HL-60 (cell line): ENCODE data around the gene INTS1.

Experiments used
- DNase-seq, 2 experiments: peaks; one replicate each; pipeline ENCODE4 v3.0.0-alpha.2; 2010 to 2020; ENCODE audit warnings: low read depth in 1 of 2, low spot score in 1 of 2
- H3K27ac ChIP-seq: fragments of 250-450 bp; sonication (Bioruptor Pico); replicated peaks from 2 replicates; pipeline ENCODE4 v1.5.1; 2020; ENCODE audit warnings: mild to moderate bottlenecking, moderate library complexity
- H3K27me3 ChIP-seq: fragments of 250-450 bp; sonication (Bioruptor Pico); 2 replicates; pipeline ENCODE4 v1.5.1; 2021; ENCODE audit warnings: mild to moderate bottlenecking, moderate library complexity; ENCODE audit not compliant: insufficient read depth, poor library complexity, severe bottlenecking
- H3K4me3 ChIP-seq: replicated peaks from 2 replicates; pipeline ENCODE4 v1.5.1; 2011; ENCODE audit warnings: mild to moderate bottlenecking, control low read depth, low read length; ENCODE audit not compliant: insufficient read depth
- GABPA ChIP-seq: IDR thresholded peaks from 2 replicates; pipeline ENCODE4 v1.6.1; 2012; ENCODE audit warnings: low read depth
- POLR2AphosphoS5 ChIP-seq: IDR thresholded peaks from 2 replicates; pipeline ENCODE4 v1.6.1; 2012; ENCODE audit warnings: low read depth
- SPI1 ChIP-seq: IDR thresholded peaks from 2 replicates; pipeline ENCODE4 v1.6.1; 2012; ENCODE audit warnings: low read depth, mild to moderate bottlenecking, borderline replicate concordance
- TF ChIP-seq, protein P1 (sequence below): IDR thresholded peaks from one replicate; pipeline ENCODE4 v1.5.1; 2011; ENCODE audit warnings: low read length, control low read depth, inconsistent platforms; ENCODE audit not compliant: insufficient read depth
- TF ChIP-seq, protein P2 (sequence below): IDR thresholded peaks from 2 replicates; pipeline ENCODE4 v1.6.1; 2012; ENCODE audit warnings: low read depth; ENCODE audit not compliant: insufficient replicate concordance

INTS1 gene

DNA sequence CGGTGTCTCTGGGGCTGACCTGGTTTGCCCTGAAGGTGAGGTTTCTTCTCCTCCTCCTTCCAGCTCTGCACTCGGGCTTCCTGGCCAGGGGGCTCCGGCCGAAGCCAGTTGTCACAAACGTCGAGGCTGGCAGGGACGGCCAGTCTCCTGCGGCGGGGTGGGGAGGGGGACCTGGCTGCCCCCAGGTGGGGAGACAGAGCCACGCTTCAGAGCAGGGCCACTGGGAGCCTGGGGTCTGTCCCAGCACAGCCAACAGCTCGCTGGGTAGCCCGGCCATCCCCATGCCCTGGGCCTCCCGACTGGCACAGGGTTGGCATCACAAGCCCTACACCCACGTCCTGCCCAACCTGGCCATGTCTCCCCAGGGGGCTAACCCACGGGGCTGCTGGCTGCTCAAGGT, 65.4 kb downstream of the INTS1 start:
- TF ChIP-seq POLR2AphosphoS5 = no peak
- TF ChIP-seq, protein P1, sequence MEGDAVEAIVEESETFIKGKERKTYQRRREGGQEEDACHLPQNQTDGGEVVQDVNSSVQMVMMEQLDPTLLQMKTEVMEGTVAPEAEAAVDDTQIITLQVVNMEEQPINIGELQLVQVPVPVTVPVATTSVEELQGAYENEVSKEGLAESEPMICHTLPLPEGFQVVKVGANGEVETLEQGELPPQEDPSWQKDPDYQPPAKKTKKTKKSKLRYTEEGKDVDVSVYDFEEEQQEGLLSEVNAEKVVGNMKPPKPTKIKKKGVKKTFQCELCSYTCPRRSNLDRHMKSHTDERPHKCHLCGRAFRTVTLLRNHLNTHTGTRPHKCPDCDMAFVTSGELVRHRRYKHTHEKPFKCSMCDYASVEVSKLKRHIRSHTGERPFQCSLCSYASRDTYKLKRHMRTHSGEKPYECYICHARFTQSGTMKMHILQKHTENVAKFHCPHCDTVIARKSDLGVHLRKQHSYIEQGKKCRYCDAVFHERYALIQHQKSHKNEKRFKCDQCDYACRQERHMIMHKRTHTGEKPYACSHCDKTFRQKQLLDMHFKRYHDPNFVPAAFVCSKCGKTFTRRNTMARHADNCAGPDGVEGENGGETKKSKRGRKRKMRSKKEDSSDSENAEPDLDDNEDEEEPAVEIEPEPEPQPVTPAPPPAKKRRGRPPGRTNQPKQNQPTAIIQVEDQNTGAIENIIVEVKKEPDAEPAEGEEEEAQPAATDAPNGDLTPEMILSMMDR = no peak
- no peak for TF ChIP-seq GABPA
- no peak for TF ChIP-seq SPI1
- TF ChIP-seq, protein P2, sequence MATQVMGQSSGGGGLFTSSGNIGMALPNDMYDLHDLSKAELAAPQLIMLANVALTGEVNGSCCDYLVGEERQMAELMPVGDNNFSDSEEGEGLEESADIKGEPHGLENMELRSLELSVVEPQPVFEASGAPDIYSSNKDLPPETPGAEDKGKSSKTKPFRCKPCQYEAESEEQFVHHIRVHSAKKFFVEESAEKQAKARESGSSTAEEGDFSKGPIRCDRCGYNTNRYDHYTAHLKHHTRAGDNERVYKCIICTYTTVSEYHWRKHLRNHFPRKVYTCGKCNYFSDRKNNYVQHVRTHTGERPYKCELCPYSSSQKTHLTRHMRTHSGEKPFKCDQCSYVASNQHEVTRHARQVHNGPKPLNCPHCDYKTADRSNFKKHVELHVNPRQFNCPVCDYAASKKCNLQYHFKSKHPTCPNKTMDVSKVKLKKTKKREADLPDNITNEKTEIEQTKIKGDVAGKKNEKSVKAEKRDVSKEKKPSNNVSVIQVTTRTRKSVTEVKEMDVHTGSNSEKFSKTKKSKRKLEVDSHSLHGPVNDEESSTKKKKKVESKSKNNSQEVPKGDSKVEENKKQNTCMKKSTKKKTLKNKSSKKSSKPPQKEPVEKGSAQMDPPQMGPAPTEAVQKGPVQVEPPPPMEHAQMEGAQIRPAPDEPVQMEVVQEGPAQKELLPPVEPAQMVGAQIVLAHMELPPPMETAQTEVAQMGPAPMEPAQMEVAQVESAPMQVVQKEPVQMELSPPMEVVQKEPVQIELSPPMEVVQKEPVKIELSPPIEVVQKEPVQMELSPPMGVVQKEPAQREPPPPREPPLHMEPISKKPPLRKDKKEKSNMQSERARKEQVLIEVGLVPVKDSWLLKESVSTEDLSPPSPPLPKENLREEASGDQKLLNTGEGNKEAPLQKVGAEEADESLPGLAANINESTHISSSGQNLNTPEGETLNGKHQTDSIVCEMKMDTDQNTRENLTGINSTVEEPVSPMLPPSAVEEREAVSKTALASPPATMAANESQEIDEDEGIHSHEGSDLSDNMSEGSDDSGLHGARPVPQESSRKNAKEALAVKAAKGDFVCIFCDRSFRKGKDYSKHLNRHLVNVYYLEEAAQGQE = no peak
- no peak overlapping the region for H3K4me3 ChIP-seq
- no peak overlapping the region for H3K27ac ChIP-seq
- H3K27me3 ChIP-seq = no peaks in the 10 kb centered on the region
- DNase-seq = no peak

DNA sequence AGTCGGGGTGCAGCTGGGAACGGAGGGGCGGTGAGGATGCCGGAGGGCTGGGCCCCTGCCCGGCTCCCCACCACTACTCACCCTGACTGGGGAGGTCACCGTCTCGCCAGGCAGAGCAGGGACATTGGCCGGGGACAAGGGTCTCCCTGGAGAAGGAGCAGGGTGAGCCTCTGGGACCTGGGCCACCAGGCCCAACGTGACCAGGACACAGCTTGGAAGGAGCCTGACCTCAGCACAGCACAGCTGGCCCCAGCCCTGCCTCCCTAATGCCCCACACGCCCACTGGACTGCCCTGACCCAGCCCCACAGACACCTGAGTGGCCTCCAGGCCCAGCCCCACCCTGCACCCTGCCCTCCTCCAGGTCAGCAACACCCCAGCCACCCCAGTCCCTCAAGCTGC, 66.0 kb downstream of the INTS1 start:
- no peak for TF ChIP-seq POLR2AphosphoS5
- H3K27ac ChIP-seq = no peak overlapping the region
- no peaks in the 10 kb centered on the region for H3K27me3 ChIP-seq
- no peak overlapping the region for H3K4me3 ChIP-seq
- DNase-seq = no peak

DNA sequence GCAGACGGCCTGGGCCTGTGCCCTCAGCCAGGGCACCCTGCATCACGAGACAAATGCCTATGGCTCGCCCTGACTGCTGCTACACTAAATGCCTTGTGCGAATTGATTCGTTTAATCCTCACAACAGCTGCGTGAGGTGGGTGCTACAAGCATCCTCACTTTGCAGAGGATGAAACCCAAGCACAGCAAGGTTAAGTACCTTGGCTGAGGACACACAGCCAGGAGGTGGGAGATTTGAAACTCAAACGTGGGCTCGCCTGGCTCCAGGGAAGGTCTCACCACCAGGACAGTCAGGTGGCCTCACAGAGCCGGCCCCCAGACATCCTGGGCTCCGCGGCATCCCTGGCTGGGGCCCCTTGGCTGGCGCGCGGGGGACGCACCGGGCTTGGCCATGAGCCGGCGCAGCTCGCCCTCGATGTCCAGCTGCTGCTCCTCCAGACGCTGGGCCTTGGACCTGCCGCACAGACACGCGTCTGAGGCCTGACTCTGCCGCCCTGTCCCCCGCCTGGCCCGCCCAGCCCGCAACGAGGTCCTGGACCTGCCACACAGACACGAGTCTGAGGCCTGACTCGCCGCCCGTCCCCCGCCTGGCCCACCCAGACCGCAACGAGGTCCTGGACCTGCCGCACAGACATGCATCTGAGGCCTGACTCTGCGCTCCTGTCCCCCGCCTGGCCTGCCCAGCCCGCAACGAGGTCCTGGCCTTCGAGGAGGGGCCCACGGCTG, 66.9 kb downstream of the INTS1 start:
- no peaks in the 10 kb centered on the region for H3K27me3 ChIP-seq

DNA sequence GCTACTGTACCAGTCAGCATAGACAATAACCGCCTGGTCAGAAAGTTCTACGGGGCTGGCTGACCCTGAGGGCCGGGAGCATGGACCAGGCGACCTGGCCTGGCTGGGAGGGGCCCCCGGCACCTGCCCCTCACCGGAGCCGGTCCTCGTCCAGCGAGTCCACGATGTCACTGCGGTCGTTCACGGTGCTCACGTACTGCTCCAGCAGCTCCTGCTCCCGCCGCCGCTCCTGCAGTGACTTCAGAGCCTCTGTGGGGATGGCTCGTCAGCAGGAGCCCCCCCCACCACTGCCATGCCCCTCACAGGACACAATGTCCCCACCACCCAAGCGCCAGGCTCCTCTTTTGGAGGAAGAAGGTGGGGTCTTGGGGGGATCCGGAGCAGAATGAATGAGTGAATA, 67.6 kb downstream of the INTS1 start:
- DNase-seq = no peak
- TF ChIP-seq, protein P2 = no peak
- TF ChIP-seq POLR2AphosphoS5 (no peak), GABPA (no peak), SPI1 (no peak)
- TF ChIP-seq, protein P1 = no peak
- H3K27me3 ChIP-seq = no peaks in the 10 kb centered on the region
- H3K27ac ChIP-seq = no peak overlapping the region
- no peak overlapping the region for H3K4me3 ChIP-seq

More for the DNA sequence above, 66.9 kb downstream of the INTS1 start:
- Histone ChIP-seq H3K4me3 (no peak overlapping the region), H3K27ac (no peak overlapping the region)
- TF ChIP-seq POLR2AphosphoS5 = no peak
- TF ChIP-seq SPI1 = no peak
- no peak for DNase-seq
